Stimulated activated CD4-positive, alpha-beta T cell treated with anti-CD3 and anti-CD28 coated beads, TNF-alpha, amount 100 ng/mL, for 24 hours (primary cell): ENCODE results near the gene RAB3IL1.
"Not testable (repeated sequence)": the region's sequence is repeated elsewhere in the genome, so short reads cannot be mapped to it uniquely, and the experiment has no call there.

Source experiments
- DNase-seq, 3 experiments: peaks; one replicate each; pipeline ENCODE4 v3.0.0-alpha.2; 2020; ENCODE audit warnings: low read depth in 3 of 3

The RAB3IL1 gene

GRCh38 chr11:61886643-61887042 is 30.7 kb downstream of the RAB3IL1 start:
- DNase-seq: no peak

- no peak for DNase-seq
Measured at GRCh38 chr11:61885784-61886580, 31.4 kb downstream of the RAB3IL1 start.

- no peak for DNase-seq
Measured at GRCh38 chr11:61885166-61885778, 32.1 kb downstream of the RAB3IL1 start.

DNA sequence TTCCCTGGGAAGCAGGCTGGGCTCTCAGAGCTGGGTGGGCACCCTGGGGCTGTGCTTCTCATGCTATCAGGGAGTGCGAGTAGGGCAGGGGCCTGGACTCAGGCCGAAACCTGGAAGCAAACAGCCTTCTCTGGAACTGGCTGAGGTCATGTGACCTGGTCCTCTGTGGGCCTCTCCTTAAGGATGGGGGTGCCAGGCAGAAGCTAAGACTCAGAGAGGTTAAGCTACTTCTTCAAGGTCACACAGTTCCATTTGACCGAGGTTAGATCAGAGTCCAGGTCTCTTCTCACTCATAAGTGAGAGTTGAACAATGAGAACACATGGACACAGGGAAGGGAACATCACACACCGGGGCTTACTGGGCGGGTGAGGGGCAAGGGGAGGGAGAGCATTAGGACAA is 33.4 kb downstream of the RAB3IL1 start:
- no peak for DNase-seq

DNA sequence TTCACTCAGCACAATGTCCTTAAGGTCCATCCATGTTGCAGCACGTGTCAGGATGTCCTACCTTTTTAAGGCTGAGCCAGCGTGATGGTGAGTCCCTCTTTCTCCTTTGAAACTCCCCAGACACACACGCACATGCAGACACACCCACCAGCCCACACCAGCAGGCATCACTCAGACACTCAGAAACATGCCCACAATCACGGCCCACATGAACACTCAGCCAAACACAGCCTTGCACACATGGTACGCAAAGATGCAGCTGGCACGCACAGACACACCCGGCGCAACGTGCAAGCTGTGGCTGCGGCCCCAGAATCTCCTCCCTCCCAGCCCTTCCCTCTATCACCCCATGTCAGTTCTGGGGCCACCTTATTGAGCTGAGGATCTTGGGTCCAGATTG is 34.0 kb downstream of the RAB3IL1 start:
- no peak for DNase-seq

GRCh38 chr11:61882879-61883278 is 34.5 kb downstream of the RAB3IL1 start:
- DNase-seq: no peak

GRCh38 chr11:61882267-61882666 is 35.1 kb downstream of the RAB3IL1 start:
- DNase-seq: not testable (repeated sequence)

GRCh38 chr11:61881397-61881796 is 36.0 kb downstream of the RAB3IL1 start:
- no peak for DNase-seq

- DNase-seq: no peak
Measured at GRCh38 chr11:61880454-61880853, 36.9 kb downstream of the RAB3IL1 start.

DNA sequence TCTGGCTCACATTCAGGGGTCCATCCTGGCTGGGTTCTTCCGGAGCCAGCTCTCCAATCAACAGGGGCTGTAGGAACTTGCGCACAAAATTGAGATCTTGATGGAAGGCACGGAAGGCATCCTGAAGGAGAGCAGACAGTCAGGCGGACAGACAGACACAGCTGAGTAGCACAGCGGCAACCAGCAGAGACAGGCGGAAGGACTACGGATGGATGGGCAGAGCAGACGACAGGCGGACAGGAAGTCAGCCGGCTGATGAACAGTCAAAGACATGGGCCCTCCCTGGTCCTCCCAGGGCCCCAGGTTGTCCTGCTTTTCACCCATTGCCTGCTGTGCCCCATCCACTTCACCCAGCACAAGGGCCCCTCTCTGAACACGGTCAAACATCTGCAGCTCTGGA is 37.3 kb downstream of the RAB3IL1 start:
- no peak for DNase-seq

DNA sequence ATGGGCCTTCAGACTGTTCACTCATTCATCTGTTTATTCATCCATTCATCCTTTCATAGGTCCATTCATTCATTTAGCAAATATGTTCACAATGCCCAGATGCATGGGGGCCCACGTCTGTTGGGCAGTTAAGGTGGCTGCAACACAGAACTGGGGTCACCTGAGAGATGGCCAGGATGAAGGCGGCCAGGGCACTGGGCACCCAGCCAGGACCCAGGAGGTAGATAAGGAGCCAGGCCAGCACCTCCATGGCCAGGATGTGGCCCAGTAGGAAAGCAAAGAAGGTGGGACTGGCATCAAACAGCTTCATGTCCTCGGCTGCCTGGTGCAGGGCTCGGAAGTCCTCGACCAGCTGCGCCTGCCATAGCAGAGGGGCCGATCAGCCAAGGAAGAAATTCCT is 38.2 kb downstream of the RAB3IL1 start:
- DNase-seq: no peak

GRCh38 chr11:61875698-61876097 is 41.7 kb downstream of the RAB3IL1 start:
- DNase-seq: no peak

DNA sequence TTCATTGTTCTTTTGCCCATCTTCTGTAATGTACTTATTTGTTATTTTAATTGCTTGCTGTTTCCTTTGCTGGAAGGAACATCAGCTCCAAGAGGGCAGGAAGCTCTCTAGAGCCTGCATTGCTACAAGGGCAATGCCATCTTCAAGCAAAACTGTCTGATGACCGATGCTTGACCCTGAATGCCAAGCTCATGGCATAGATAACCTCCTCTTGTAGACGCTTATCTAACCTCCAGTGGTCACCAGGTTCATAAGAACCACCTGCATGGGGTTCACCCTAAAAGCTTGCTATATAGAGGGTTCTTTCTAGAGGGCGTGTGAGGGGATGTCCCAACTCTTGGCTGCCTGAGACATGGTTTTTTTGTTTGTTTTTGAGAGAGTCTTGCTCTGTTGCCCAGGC is 42.5 kb downstream of the RAB3IL1 start:
- no peak for DNase-seq

- no peak for DNase-seq
Measured at GRCh38 chr11:61874377-61874809, 43.0 kb downstream of the RAB3IL1 start.

GRCh38 chr11:61873588-61874376 is 43.6 kb downstream of the RAB3IL1 start:
- no peak for DNase-seq

DNA sequence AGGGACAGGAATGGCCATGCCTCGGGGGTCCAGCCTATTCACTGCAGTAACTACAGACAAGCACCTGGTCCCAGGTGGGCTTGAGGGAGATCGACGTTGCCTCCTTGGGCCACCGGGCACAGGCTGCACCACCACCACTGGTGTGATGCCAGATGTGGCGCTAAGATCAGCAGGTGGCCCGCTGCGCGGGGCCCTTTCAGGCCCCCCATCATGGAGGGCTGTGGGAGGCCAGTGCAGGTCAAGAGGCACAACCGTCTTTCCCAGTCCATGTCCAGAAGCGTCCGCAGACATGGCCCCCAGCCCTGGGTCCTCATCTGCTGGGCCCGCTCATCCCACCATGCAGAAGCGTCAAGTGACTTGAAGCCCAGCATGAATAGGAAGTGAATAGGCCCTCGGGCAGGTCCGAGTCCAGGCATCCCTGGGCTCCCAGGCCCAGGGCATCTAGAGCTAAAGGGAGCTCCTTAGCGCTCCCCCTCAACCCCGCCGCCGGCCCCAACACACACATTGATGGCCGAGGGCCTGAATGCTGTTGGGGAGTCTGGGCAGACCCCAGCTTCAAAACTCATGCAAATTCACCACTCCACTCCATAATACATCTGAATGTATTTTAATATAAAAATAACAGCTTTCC is 44.3 kb downstream of the RAB3IL1 start:
- no peak for DNase-seq

DNA sequence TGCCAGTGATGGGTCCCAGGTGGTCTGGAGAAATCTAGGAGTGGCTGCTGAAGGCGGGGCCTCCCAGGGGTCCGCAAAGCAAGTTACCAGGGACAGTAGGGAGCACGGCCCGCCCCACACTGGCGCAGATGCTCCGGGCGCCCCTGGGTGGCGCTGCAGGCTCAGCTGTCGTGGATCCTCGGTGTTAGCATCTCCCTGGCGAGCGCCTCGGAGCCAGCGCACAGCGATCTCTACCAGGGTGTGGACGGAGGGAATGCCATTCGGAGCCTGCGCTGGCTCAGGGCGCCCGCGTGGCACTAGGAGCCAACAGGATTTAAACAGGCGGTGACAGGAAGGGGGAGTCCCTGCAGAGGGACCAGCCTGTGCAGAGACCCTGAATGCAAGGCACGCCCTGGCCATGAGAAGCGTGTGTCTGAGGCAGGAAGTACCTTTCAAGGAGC is 46.2 kb downstream of the RAB3IL1 start:
- peak; percentile 25 to 59 (median 40) for DNase-seq

- DNase-seq: no peak
Measured at GRCh38 chr11:61870541-61871031, 46.8 kb downstream of the RAB3IL1 start.

DNA sequence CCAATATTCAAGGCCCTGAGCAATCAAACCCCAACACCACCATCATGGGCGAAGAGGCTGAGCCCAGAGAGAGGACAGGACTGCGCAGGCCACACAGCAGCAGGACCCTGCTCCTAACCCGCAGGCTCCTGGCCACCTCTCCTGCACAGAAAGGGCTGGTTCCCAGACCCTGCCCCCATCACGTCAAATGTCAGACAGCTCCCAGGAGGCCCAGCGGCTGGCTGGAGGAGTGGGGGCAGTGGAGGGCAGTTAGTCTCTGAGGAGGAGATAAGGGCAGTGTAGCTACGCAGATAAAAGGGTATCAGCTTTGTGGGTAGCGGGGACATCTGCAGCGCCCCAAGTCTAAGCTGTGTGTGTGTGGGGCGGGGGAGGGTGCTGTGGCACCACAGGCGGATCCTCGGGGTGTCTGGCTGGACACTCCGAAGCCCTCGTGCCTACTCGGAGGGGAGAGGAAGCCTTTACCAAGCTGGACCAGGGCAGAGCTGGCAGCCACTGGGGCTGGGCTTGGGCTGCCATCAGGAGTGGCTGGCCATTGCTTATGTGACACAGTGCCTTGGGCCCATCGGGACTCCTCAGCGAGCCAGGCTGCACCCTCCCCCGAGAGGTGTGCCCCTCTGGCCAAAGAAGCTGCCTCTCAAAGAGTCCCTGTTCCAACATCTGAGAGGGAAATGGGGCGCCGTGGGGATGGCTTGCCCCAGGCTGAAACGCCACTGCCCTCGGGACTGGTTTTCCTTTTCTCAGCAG is 47.5 kb downstream of the RAB3IL1 start:
- no peak for DNase-seq

DNA sequence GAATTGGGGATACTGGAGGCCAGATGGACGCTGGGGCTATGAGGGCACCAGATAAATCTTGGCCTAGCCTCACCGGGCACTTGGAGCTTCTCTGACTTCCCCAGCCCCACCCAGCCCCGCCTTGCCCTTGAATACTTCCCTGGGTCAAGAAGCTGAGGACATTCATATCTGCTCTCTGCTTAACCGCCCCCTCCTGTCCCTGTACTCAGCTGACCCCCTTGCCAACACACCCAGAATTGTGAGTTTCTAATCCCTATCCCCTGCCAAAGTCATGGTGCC is 48.0 kb downstream of the RAB3IL1 start:
- DNase-seq: no peak
